Left ventricle myocardium inferior (tissue), 1 donor: ENCODE measurements around the gene MGRN1. TPM values are rescaled to one million over a fixed set of nuclear protein-coding genes. Genes with fewer than 3 reads are reported as not detected.

Experiments used
- DNase-seq: peaks from one replicate; pipeline ENCODE4 v3.0.0-alpha.2; 2020
- H3K27ac ChIP-seq: fragments of 200-600 bp; replicated peaks from 2 replicates; pipeline ENCODE4 v1.8.0; 2021
- H3K27me3 ChIP-seq: fragments of 200-600 bp; 2 replicates; pipeline ENCODE4 v1.8.0; 2021; ENCODE audit warnings: low read depth
- H3K36me3 ChIP-seq: fragments of 200-600 bp; 2 replicates; pipeline ENCODE4 v1.8.0; 2021
- H3K4me1 ChIP-seq: fragments of 200-600 bp; 2 replicates; pipeline ENCODE4 v1.8.0; 2021
- H3K4me3 ChIP-seq: fragments of 200-600 bp; 2 replicates; pipeline ENCODE4 v1.8.0; 2021; ENCODE audit warnings: mild to moderate bottlenecking, moderate library complexity
- H3K9me3 ChIP-seq: fragments of 200-600 bp; replicated peaks from 2 replicates; pipeline ENCODE4 v1.8.0; 2021
- intact Hi-C: fragments of 100-400 bp; cut with micrococcal nuclease; formaldehyde crosslinking; loops from one replicate; pipeline ENCODE4 v1.11.0; 2022
- total RNA-seq: library from RNA; stranded (reverse); fragmentation: NEBNext Ultra II Directional; extraction: Animal tissue kit (Norgen Biotek cat#: 25700); gene quantifications from one replicate; pipeline ENCODE4 v1.2.1, GENCODE V29; 2021
- TF ChIP-seq, protein P1 (sequence below): fragments of 200-600 bp; IDR thresholded peaks from 2 replicates; pipeline ENCODE4 v1.8.0; 2021; ENCODE audit warnings: antibody characterized with exemption, mild to moderate bottlenecking, borderline replicate concordance
- donor health status: DM: no; HTN: yes; CAD: no; lungs with severe emphysema.

Gene MGRN1
- total RNA-seq, 1 donor from 2014 or later, result 30.5 TPM

DNA sequence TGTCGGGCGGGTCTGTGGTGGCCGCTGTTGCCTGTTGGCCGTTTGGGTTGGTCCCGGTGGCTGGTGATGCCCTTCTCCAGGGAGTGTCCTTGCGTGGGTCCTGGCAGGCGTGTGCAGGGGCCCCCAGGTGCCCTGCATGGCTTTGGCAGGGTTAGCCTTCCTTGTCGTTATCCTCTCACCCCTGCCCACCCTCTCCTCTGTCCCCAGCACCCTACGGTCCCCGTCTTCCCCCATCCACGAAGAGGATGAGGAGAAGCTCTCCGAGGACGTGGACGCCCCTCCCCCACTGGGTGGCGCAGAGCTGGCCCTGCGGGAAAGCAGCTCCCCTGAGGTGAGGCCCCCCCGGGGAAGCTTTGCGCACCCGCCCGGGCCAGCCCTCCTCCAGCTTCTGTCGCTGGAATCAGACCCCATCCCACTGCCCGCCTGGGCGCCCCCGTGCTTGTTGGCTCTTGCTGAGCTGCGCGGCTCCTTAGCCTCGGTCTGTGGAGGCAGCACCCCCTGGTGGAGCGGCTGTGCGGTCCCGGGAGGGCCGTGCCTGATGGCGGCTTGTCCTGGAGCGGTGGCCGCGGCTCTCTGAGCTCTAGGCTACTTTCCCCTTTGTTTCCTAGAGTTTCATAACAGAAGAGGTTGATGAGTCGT is 58.1 kb downstream of the MGRN1 start:
- intact Hi-C loops, result no loop called here
- TF ChIP-seq, protein P1, sequence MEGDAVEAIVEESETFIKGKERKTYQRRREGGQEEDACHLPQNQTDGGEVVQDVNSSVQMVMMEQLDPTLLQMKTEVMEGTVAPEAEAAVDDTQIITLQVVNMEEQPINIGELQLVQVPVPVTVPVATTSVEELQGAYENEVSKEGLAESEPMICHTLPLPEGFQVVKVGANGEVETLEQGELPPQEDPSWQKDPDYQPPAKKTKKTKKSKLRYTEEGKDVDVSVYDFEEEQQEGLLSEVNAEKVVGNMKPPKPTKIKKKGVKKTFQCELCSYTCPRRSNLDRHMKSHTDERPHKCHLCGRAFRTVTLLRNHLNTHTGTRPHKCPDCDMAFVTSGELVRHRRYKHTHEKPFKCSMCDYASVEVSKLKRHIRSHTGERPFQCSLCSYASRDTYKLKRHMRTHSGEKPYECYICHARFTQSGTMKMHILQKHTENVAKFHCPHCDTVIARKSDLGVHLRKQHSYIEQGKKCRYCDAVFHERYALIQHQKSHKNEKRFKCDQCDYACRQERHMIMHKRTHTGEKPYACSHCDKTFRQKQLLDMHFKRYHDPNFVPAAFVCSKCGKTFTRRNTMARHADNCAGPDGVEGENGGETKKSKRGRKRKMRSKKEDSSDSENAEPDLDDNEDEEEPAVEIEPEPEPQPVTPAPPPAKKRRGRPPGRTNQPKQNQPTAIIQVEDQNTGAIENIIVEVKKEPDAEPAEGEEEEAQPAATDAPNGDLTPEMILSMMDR, result peak; percentile 40
- Histone ChIP-seq H3K27ac (no peak overlapping the region), H3K27me3 (no peaks in the 10 kb centered on the region), H3K9me3 (no peaks in the 10 kb centered on the region), H3K4me1 (peaks cover 50% of the 10 kb centered on the region), H3K36me3 (peaks cover 60% of the 10 kb centered on the region), H3K4me3 (no peak overlapping the region)
- DNase-seq, result no peak

DNA sequence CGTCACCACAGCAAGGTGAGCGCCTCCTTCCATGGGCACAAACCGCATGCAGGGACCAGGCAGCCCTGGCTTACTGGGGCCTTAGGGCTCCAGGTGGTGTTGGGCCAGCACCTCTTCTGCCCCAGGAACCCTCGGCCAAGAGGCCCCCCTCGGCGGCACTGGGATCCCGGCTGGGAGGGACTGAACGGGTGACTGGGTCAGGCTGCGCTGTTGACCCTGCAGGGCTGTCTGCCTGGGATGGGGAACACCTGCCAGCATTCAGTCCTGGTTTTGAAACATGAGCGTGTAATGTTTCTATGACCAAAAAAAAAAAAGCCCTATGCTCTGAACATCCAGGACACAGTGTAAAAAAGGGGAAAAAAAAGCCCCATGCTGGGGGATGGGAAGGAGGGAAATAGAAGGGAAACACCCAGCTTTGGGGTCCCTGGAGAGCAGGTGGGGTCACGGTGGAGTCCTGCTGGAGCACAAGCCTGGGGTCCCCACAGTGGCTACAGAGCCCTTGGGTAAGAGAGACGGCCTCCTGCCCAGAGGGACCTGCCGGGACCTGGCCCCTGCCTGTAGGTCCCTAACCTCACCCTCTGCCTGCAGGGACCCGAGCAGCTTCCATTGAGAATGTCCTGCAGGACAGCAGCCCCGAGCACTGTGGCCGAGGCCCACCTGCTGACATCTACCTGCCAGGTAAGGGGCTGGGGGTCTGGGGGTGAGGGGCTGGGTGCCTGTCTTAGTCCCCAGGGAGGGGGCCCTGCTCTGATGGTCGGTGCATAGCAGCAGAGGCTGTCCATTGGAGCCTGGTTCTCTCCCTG is 58.8 kb downstream of the MGRN1 start:
- no peaks in the 10 kb centered on the region for H3K9me3 ChIP-seq
- H3K36me3 ChIP-seq, result peaks cover 60% of the 10 kb centered on the region
- H3K4me1 ChIP-seq, result peaks cover 53% of the 10 kb centered on the region
- no peak for DNase-seq
- no peaks in the 10 kb centered on the region for H3K27me3 ChIP-seq
- H3K27ac ChIP-seq, result no peak overlapping the region
- no peak overlapping the region for H3K4me3 ChIP-seq
- TF ChIP-seq, protein P1, result no peak
- intact Hi-C loops, result no loop called here

DNA sequence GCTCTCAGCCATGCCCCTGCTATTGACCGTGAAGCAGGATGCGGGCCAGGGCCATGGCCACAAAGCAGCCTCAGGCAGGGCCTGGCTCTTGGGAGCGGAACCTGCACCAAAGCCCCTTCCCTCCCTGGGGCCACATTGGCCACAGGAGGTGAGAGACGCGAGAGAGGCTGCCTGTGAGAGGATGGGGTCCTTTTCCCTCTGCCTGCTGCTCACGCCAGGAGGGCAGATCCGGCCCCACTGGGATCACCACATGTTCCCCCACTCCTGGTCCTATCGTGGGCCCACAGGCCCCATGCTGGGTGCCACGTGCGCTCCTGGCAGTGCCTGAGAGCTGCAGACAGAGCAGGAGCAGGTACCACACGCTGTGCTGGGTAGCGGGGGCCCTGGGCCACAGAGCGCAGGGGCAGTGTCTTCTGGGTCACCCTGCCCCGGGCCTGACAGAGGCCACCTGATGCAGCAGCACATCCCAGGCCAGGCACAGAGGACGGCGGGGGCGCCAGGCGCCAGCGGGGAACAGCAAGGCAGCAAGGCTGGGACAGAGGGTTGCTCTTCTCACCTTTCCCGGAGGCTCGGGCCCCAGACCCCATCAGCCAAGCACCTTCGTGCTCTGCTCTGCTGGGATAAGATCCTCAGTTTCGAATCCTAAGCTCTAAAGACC is 59.6 kb downstream of the MGRN1 start:
- TF ChIP-seq, protein P1, result no peak
- no peaks in the 10 kb centered on the region for H3K27me3 ChIP-seq
- peaks cover 48% of the 10 kb centered on the region for H3K4me1 ChIP-seq
- H3K36me3 ChIP-seq, result peaks cover 66% of the 10 kb centered on the region
- DNase-seq, result no peak
- no peak overlapping the region for H3K27ac ChIP-seq
- H3K9me3 ChIP-seq, result no peaks in the 10 kb centered on the region
- H3K4me3 ChIP-seq, result no peak overlapping the region
- intact Hi-C loops, result no loop called here

DNA sequence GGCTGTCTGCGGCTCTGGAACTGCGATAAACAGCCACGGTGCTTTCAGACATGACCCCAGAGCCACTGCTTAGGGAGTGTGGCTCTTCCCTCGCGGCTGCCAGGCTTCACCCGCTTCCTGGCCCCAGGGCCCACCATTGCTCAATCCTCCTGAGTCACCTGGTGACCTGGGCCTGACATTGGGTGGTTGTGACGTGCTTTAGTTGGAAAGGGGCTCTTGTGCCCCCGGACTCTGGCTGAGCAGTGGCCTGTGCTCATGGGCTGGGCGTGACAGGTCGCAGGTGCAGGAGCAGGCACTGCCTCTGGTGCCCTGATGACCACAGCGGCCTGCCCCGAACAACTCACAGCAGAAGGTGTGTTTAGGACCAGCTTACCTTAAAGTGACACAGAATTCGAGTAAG is 60.1 kb downstream of the MGRN1 start:
- intact Hi-C loops, result no loop called here

DNA sequence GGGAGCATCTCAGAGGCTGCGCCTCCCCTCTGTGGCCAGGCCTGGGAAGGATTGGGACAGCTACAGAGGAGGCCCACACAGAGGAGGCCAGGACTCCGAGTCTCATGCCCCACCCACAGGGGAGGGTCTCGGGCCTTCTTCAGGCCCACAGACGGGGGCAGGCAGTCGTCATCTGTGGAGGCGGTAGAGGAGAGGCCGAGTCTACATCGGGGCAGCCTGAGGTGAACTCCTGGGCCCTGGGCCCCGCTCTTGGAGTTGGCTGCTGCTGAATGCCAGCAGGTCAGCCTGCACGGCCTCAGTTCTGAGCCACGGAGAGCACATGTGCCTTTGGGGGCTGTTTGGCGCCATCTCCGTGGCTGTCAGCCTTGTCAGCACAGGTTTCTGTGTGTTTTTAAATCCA is 60.7 kb downstream of the MGRN1 start:
- Histone ChIP-seq H3K36me3 (peaks cover 70% of the 10 kb centered on the region), H3K27me3 (no peaks in the 10 kb centered on the region), H3K27ac (no peak overlapping the region), H3K9me3 (no peaks in the 10 kb centered on the region), H3K4me3 (no peak overlapping the region), H3K4me1 (peaks cover 39% of the 10 kb centered on the region)
- DNase-seq, result no peak
- intact Hi-C loops, result no loop called here
- TF ChIP-seq, protein P1, result no peak

More for the DNA sequence above, 60.1 kb downstream of the MGRN1 start:
- TF ChIP-seq, protein P1, result no peak
- H3K27ac ChIP-seq, result no peak overlapping the region
- no peaks in the 10 kb centered on the region for H3K27me3 ChIP-seq
- H3K4me1 ChIP-seq, result peaks cover 42% of the 10 kb centered on the region
- no peak for DNase-seq
- peaks cover 70% of the 10 kb centered on the region for H3K36me3 ChIP-seq
- no peaks in the 10 kb centered on the region for H3K9me3 ChIP-seq
- H3K4me3 ChIP-seq, result no peak overlapping the region
